ENCODE results near the gene SCYL3. TPM values are rescaled to one million over a fixed set of nuclear protein-coding genes. Genes with fewer than 3 reads are reported as not detected.

SCYL3 gene
- total and polyA plus RNA-seq, 3 experiments from 2014 or later, result 12.7 to 13.5 (median 13.1) TPM

DNA sequence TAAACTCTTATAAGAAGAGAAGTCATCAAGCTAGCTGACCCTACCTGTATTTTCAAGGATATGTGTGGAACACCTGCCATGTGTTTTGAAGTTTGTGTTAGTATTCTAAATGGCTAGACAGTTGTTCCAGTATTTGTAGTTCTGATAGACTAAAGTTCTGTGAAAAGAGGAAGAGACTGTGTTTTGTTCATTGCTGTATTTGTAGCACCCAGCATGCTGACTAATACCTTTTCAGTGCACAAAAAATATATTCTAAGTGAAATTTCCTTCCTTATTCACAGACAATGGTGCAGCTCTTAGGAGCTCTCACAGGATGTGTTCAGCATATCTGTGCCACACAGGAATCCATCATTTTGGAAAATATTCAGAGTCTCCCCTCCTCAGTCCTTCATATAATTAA lies 90.8 kb downstream of the SCYL3 start:
- Histone ChIP-seq H3K27ac (ENCODE audit: low read depth, low read length) (no peak overlapping the region), H3K36me3 (ENCODE audit: insufficient read depth, low read length) (no peaks in the 10 kb centered on the region), H3K4me3 (ENCODE audit: low read length) (no peak overlapping the region), H3K27me3 (ENCODE audit: insufficient read depth, low read length, poor library complexity, severe bottlenecking) (no peaks in the 10 kb centered on the region), H3K9me3 (ENCODE audit: low read length) (no peaks in the 10 kb centered on the region), H3K4me1 (ENCODE audit: insufficient read depth, low read length) (no peaks in the 10 kb centered on the region)
- no peak for DNase-seq
- no peaks in the 10 kb centered on the region for H3K9me3 Mint-ChIP-seq
- peaks cover 0 to 4% (median under 1%) of the 10 kb centered on the region in 3 donors for H3K4me1 Mint-ChIP-seq
- no peak overlapping the region for H3K4me3 Mint-ChIP-seq
- CTCF ChIA-PET, result no interaction called here
- H3K27me3 Mint-ChIP-seq, result no peaks in the 10 kb centered on the region
- POLR2A ChIA-PET, result no interaction called here
- H3K36me3 Mint-ChIP-seq, result peaks cover 0 to 30% (median 10%) of the 10 kb centered on the region in 3 donors
- H3K27ac Mint-ChIP-seq, result no peak overlapping the region

Other genes starting within 250 kb of the SCYL3 start
- gene SELL, start 182.3 kb downstream of the SCYL3 start, total RNA-seq, result 10 to 100 TPM; 48.2 to 48.5 TPM
- gene SELL, start 182.3 kb downstream of the SCYL3 start, polyA plus RNA-seq, result 871 TPM
- gene SELE, start 159.8 kb downstream of the SCYL3 start, total RNA-seq, result not detected
- gene SELE, start 159.8 kb downstream of the SCYL3 start, polyA plus RNA-seq, result 0.06 TPM
- gene METTL18, start 99.0 kb downstream of the SCYL3 start, total RNA-seq, result 10 to 100 TPM; 14.5 to 16.2 TPM
- 25.7 TPM for gene METTL18, start 99.0 kb downstream of the SCYL3 start, polyA plus RNA-seq
- 10 to 100 TPM; 23.2 to 23.8 TPM for gene KIFAP3, start 180.8 kb upstream of the SCYL3 start, total RNA-seq
- gene KIFAP3, start 180.8 kb upstream of the SCYL3 start, polyA plus RNA-seq, result 17.4 TPM

Data from CD8-positive, alpha-beta memory T cell (primary cell).